Left cardiac atrium (tissue), 4 donors: Measurements from ENCODE around the gene LRIG1. TPM values are rescaled to one million over a fixed set of nuclear protein-coding genes. Genes with fewer than 3 reads are reported as not detected.

Experiments
- ATAC-seq, 2 donors: fragments of 200-7000 bp; cut with Tn5 transposase; one replicate each; pipeline ENCODE4 v1.9.1; 2020; ENCODE audit warnings: mild to moderate bottlenecking in 2 of 2, moderate library complexity in 2 of 2
- DNase-seq: peaks from one replicate; pipeline ENCODE4 v3.0.0-alpha.2; 2020
- intact Hi-C, 2 donors: fragments of 100-400 bp; cut with DNase I; formaldehyde crosslinking; loops; one replicate each; pipeline versions ENCODE4 v1.14.1 to v1.15.1; 2022 to 2023
- total RNA-seq, 2 donors: library from RNA; stranded (reverse); fragmentation: NEBNext Ultra II Directional; extraction: Animal tissue kit (Norgen Biotek cat#: 25700); gene quantifications; one replicate each; pipeline ENCODE4 v1.2.1, GENCODE V29; 2021
- donor health status: DM: no; HTN: yes; CAD: no.
- donor health status: DM: no; HTN: yes; CAD: no; lungs with severe emphysema.
- donor health status: DM: yes; HTN: yes; CAD: no.
- donor health status: Dilated cardiomyopathy.

The LRIG1 gene
- total RNA-seq, 2 donors from 2014 or later = 88.8 to 115 TPM

- intact Hi-C loops = no loop called here
- DNase-seq = no peak
- ATAC-seq = no peak
These were observed 137.7 kb downstream of the LRIG1 start for GRCh38 chr3:66363148-66363547.

DNA sequence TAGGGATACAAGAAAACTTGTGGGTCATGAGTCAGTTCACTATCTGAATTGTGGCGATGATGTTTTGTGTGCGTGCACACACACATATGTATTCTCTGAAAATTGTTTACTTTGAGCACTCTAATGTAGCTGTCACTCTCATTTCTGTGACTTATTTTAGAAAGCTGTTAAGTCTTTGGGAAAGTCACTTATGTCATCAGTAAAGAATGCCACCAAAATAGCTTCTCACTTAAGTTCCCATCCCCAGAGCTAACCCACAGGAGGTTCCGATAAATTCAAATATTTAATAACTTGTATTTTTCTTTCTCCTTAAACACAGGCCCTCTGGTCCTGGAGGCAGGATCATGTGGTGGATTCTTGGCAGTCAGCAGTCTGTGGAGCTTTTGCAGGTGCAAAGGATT, 138.3 kb downstream of the LRIG1 start:
- DNase-seq (no peak), ATAC-seq (peak; percentile 39 to 73)
- intact Hi-C loops = no loop called here

DNA sequence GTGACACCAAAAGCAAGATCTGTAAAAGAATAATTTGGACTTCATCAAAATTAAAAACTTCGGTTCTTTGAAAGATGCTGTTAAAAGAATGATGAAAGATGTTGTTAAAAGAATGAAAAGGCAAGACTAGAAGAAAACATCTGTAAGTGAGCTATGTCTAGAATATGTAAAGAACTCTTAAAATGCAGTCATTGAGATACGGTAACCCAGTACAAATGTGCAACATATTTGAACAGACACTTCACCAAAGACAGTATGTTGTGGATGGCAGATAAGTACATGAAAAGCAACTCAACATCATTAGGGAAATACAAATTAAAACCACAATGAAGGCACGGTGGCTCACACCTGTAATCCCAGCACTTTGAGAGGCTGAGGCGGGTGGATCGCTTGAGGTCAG, 139.5 kb downstream of the LRIG1 start:
- DNase-seq (no peak), ATAC-seq (no peak)
- intact Hi-C loops = no loop called here

GRCh38 chr3:66355997-66356396, 144.8 kb downstream of the LRIG1 start:
- ATAC-seq (no peak), DNase-seq (no peak)
- intact Hi-C loops = no loop called here

GRCh38 chr3:66355394-66355793, 145.4 kb downstream of the LRIG1 start:
- ATAC-seq (no peak), DNase-seq (no peak)
- intact Hi-C loops = no loop called here

DNA sequence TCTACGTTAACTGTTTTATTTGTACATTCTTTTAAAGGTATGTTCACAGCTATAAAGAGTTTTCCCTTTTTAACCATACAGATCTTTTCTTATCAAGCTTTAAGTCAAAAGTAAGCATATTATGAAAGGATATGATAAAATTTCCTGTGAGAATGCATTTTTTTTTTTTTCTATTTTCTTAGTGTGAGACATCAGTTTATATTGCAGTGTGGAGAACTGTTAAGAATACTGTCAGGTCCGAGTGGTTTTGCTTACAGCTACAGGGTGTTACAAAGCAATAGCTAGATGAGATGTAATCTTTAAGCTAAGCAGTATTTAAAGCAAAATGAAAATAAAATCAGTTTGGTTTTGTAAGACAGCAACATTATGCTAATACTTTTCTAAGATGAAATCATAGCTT, 146.8 kb downstream of the LRIG1 start:
- intact Hi-C loops = no loop called here
- DNase-seq = no peak
- ATAC-seq = no peak

GRCh38 chr3:66353530-66353929, 147.3 kb downstream of the LRIG1 start:
- ATAC-seq = peak; percentile 61 to 68
- intact Hi-C loops = no loop called here
- DNase-seq = no peak

GRCh38 chr3:66353039-66353438, 147.8 kb downstream of the LRIG1 start:
- intact Hi-C loops = no loop called here
- DNase-seq = no peak
- ATAC-seq = no peak

GRCh38 chr3:66350601-66351000, 150.2 kb downstream of the LRIG1 start:
- ATAC-seq (no peak), DNase-seq (no peak)
- intact Hi-C loops = no loop called here

- peak; percentile 23 to 38 for ATAC-seq
- intact Hi-C loops = no loop called here
- DNase-seq = no peak
These were observed 152.1 kb downstream of the LRIG1 start for GRCh38 chr3:66348704-66349103.

GRCh38 chr3:66344848-66345578, 155.8 kb downstream of the LRIG1 start:
- ATAC-seq = no peak
- intact Hi-C loops = no loop called here
- no peak for DNase-seq

DNA sequence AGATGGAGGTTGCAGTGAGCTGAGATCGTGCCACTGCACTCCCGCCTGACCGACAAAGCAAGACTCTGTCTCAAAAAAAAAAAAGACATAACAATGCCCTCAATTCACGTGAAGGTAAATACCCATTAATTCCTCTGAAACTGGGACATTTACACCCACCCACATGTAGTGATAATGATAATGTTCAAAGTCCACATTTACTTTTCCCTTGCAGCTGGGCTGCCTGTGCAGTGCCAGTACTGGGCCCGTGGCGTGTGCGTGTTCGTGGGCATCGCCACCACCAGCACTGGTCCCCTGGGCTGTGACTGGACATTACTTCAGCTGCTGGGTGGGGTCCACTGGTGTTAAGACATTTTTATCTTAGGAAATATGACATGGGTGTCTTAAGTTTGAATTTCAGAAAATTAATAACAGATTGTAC, 156.4 kb downstream of the LRIG1 start:
- DNase-seq = no peak
- ATAC-seq = no peak
- intact Hi-C loops = no loop called here

- intact Hi-C loops = no loop called here
- no peak for ATAC-seq
- DNase-seq = no peak
These were observed 158.0 kb downstream of the LRIG1 start for GRCh38 chr3:66342717-66343356.

GRCh38 chr3:66338927-66339326, 161.9 kb downstream of the LRIG1 start:
- no peak for DNase-seq

DNA sequence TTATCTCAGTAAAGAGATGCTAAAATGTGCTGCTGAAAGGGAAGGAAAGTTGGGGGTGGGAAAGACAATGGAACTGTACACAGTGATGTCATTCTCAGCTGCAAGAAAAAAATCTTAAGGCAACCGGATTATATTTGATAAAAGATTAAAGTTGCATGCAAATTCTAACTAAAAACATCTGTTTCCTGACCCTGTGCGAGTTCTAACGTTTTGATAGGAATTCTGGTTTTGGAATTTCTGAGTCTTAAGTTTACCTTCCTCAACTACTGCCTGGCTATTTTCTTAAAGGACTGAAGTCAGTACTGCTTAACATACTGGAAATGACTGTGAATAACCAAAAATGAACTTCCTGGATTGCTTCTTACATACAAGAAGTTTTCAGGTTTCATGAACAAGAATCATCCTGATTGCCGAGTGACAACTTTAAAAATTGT, 164.5 kb downstream of the LRIG1 start:
- DNase-seq (no peak), ATAC-seq (peak; percentile 12 to 15)
- intact Hi-C loops = no loop called here

More at GRCh38 chr3:66338927-66339326, 161.9 kb downstream of the LRIG1 start:
- intact Hi-C loops = no loop called here
- no peak for ATAC-seq

DNA sequence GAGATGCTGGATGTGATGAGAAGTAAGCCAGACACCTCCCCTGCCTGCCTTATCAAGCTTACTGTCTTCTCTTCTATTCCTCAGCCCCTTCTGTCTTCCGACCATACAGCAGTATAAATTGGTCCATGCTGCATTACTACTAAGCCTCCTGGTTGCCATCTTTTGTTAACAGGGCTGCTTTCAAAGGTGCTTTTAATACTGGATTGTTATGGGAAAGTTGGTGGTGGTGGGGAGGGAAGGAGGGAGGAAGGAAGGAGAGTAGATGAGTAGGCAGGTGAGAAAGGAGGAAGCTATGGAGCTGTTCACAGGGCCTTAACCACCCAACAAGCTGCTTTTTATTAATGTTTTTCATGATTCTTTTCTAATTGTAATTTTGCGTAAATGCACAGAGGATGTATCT, 165.2 kb downstream of the LRIG1 start:
- ATAC-seq (no peak), DNase-seq (no peak)
- intact Hi-C loops = no loop called here
